HG03175 (cell line): ENCODE measurements around the gene ZNRF1.
"Not testable (repeated sequence)": the region's sequence is repeated elsewhere in the genome, so short reads cannot be mapped to it uniquely, and the experiment has no call there.

Experiments
- ATAC-seq: cut with Tn5 transposase; IDR thresholded peaks from one replicate; pipeline ENCODE4 v1.9.1; 2021; ENCODE audit warnings: mild to moderate bottlenecking, moderate library complexity; ENCODE audit not compliant: unreplicated experiment

ZNRF1 gene

GRCh38 chr16:74998481-74999218 is at the start of gene ZNRF1:
Gene ZNRF1 (plus strand): TSS chr16:74999024. CDS start chr16:74999672, 648 bp downstream.
- ATAC-seq = peak; percentile 68

DNA sequence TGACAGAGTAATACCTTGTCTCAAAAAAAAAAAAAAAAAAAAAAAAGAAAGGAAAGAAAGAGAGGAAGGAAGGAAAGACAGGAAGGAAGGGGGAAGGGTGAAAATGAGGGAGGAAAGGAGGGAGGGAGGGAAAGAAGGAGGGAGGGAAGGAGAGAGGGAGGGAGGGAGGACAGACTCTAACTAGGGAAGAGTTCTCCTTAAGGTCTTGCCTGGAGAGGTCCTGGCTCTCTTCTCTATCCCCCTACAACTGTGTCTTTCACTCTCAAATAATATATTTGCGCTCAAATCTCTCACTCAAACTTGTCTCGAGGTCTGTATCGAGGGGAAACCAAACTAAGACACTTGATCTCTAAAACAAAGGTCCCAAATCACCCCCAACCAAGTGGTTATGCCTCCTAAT is 49.5 kb upstream of the ZNRF1 start:
- ATAC-seq = no peak

- ATAC-seq = no peak
Measured at GRCh38 chr16:74950511-74950910, 48.3 kb upstream of the ZNRF1 start.

GRCh38 chr16:74951206-74951605 is 47.6 kb upstream of the ZNRF1 start:
- no peak for ATAC-seq

DNA sequence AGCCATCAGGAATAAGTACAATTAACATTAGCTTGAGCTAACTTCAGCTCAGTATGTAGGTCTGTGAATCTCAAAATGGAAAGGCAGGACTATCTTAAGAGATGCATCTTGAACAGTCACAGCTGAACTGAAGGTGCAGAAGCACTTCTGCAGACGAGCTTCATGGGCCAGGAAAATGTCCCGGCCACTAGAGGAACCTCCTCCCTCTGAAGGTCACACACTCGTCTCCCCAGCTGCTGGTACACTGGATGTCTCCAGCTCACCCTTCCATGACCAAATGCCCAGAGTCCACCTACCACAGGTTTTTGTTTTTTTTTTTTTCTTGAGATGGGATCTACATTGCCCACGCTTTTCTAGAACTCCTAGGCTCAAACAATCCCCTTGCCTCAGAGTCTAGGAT is 47.1 kb upstream of the ZNRF1 start:
- no peak for ATAC-seq

- no peak for ATAC-seq
Measured at GRCh38 chr16:74954763-74955162, 44.1 kb upstream of the ZNRF1 start.

GRCh38 chr16:74973304-74973703 is 25.5 kb upstream of the ZNRF1 start:
- ATAC-seq = no peak

- ATAC-seq = no peak
Measured at GRCh38 chr16:74975591-74975990, 23.2 kb upstream of the ZNRF1 start.

DNA sequence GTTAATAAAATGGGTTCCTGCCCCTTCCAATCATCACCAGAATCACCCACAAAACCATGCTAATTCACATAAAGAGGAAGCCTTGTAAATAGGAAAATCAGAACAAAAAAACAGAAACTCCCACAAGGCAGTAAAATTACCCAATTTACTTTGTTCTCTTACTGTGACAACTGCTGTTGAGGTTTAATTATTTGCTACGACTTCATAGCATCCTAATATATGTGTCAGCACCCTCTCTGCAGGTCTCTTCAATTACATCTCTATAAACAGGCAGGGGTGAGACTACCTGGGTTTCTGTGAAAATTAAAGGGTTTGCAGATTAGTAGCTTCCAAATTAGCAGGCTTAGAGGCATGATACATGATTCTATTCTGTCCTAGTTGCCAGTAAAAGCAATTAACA is 16.6 kb upstream of the ZNRF1 start:
- no peak for ATAC-seq

DNA sequence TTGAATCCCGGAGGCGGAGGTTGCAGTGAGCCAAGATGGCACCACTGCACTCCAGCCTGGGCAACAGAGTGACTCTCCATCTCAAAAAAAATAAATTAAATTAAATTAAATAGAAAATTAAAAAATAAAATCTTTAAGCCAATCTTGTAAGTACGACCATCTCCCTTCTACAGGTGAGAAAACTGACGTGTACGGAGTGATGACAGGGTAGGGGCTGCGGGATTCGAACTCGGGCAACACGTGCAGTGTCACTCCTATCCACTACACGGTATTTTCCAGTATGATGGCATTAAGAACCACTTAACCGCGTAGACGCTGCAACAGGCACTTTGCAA is 14.7 kb upstream of the ZNRF1 start:
- ATAC-seq = no peak

- peak; percentile 100 for ATAC-seq
Measured at GRCh38 chr16:74984529-74985296, 14.1 kb upstream of the ZNRF1 start, which contains the start of gene WDR59. Gene WDR59 (minus strand): TSS chr16:74985123. CDS start chr16:74985017, 106 bp downstream.

GRCh38 chr16:74987027-74987681 is 11.7 kb upstream of the ZNRF1 start:
- ATAC-seq = no peak

- not testable (repeated sequence) for ATAC-seq
Measured at GRCh38 chr16:74989864-74990263, 9.0 kb upstream of the ZNRF1 start.

DNA sequence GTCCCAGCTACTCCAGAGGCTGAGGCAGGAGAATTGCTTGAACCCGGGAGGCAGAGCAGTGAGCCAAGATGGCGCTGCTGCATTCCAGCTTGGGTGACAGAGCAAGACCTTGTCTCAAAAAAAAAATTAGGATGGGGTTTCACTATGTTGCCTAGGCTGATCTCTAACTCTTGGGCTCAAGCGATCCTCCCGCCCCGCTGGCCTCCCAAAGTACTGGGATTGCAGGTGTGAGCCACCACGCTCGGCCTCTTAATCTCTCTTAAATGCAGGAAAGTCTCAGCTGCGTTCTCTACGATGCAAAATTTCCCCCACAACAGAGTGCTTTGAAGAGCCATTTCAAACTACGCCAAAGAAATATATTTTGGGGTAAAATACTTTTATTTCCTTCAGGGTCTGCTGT is 8.0 kb upstream of the ZNRF1 start:
- no peak for ATAC-seq

DNA sequence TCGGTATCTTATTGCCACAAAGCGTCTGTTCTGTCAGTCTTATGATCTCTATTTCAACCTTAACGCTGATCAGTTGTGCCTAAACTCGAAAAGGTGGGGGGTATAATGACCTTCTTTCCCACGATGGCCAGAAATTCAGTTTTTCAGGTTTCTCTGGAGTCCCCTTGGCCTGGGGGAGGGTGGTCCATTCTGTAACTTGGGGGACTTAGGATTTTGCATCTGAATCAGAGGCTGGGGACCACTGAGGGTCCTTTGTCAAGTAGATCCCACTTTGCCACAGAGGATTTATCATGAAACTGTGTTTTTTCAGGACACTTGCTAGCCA is 7.6 kb upstream of the ZNRF1 start:
- ATAC-seq = no peak

GRCh38 chr16:74991593-74992403 is 7.0 kb upstream of the ZNRF1 start:
- no peak for ATAC-seq

- ATAC-seq = no peak
Measured at GRCh38 chr16:74995986-74996385, 2.8 kb upstream of the ZNRF1 start.

DNA sequence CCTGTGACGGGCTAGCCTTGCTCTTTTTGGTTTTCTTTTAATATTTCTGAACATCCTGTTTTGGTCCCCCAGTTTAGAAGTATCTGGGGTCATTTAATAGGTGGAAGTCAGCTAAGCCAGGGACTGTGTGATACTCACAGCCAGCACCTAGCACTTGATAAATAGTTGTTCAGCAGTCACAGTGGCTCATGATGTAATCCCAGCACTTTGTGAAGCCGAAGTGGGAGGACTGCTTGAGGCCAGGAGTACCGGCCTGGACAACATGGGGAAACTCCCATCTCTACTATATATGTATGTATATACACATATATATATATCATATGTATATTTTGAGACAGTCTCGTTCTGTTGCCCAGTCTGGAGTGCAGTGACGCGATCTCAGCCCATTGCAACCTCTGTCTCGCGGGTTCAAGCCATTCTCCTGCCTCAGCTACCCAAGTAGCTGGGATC is 1.8 kb upstream of the ZNRF1 start:
- ATAC-seq = no peak

GRCh38 chr16:74999219-74999608 is 390 bp downstream of the ZNRF1 start:
- ATAC-seq = peak; percentile 27

GRCh38 chr16:74999609-75000480 is 1.0 kb downstream of the ZNRF1 start:
- ATAC-seq = peak; percentile 34
